Endothelial cell of umbilical vein (primary cell): ENCODE measurements around the gene NTMT2. TPM values are rescaled to one million over a fixed set of nuclear protein-coding genes. Genes with fewer than 3 reads are reported as not detected.

ENCODE experiments used
- BruUV-seq: library from RNA; stranded (reverse); fragments of 400-500 nt; replicated peaks from 2 replicates; lab custom pipeline; 2021; lab: Mats Ljungman, UMichigan
- CTCF ChIA-PET: fragments of 300-600, 350-600 bp; sonication (Branson Sonifier 250); formaldehyde crosslinking; loops from one replicate; lab custom pipeline; 2021; ENCODE audit warnings: antibody characterized with exemption, inconsistent platforms; lab: Charles Lee
- POLR2A ChIA-PET: fragments of 300-600, 350-600 bp; sonication (Branson Sonifier 250); formaldehyde crosslinking; loops from one replicate; lab custom pipeline; 2021; ENCODE audit warnings: antibody characterized with exemption, inconsistent platforms; lab: Charles Lee
- DNase-seq: peaks from one replicate; pipeline ENCODE4 v3.0.0-alpha.2; 2011; ENCODE audit warnings: low read depth, low spot score
- FAIRE-seq: peaks from 2 replicates; lab custom pipeline; 2011; peaks lifted over from hg19 to GRCh38; lab: Jason Lieb, UNC
- H2AFZ ChIP-seq: 2 replicates; pipeline ENCODE4 v1.6.0; 2012; ENCODE audit warnings: low read depth, low read length, control low read depth, inconsistent platforms
- H3K27ac ChIP-seq: 2 replicates; pipeline ENCODE4 v1.5.1; 2011; ENCODE audit warnings: low read depth, mild to moderate bottlenecking, control low read depth, low read length, moderate library complexity; ENCODE audit not compliant: insufficient read depth
- H3K27me3 ChIP-seq, 2 experiments: 2 replicates each; pipeline versions ENCODE4 v1.6.0 to v1.6.1; 2011; ENCODE audit warnings: low read length in 2 of 2, mixed read lengths in 1 of 2; ENCODE audit not compliant: control insufficient read depth in 2 of 2, insufficient read depth in 2 of 2
- H3K36me3 ChIP-seq, 2 experiments: 2 replicates in 1 of 2; 3 replicates in 1 of 2; pipeline ENCODE4 v1.5.1; 2011; ENCODE audit warnings: low read length in 2 of 2, mild to moderate bottlenecking in 1 of 2, moderate library complexity in 1 of 2; ENCODE audit not compliant: control insufficient read depth in 2 of 2, insufficient read depth in 2 of 2; ENCODE audit errors: extremely low read depth in 1 of 2
- H3K4me1 ChIP-seq: 3 replicates; pipeline ENCODE4 v1.5.1; 2011; ENCODE audit warnings: mild to moderate bottlenecking, low read length; ENCODE audit not compliant: control insufficient read depth, insufficient read depth; ENCODE audit errors: extremely low read depth
- H3K4me2 ChIP-seq: 2 replicates; pipeline ENCODE4 v1.6.1; 2011; ENCODE audit warnings: low read length, control low read depth, mixed read lengths; ENCODE audit not compliant: insufficient read depth
- H3K4me3 ChIP-seq, 3 experiments: fragments of 200-600 bp in 1 of 3; sonication (generic), shearing (Covaris generic) in 1 of 3; replicated peaks in 1 of 3; 2 replicates each; pipeline ENCODE4 v1.5.1; 2011 to 2016; ENCODE audit warnings: control low read depth in 3 of 3, low read length in 3 of 3, mild to moderate bottlenecking in 2 of 3, inconsistent platforms in 1 of 3, low read depth in 1 of 3, moderate library complexity in 1 of 3; ENCODE audit not compliant: insufficient read depth in 1 of 3
- H3K79me2 ChIP-seq: 2 replicates; pipeline ENCODE4 v1.6.0; 2012; ENCODE audit warnings: low read length, inconsistent platforms; ENCODE audit not compliant: control insufficient read depth, insufficient read depth
- H3K9ac ChIP-seq: replicated peaks from 2 replicates; pipeline ENCODE3; 2011; ENCODE audit warnings: low read length, control low read depth; ENCODE audit not compliant: insufficient read depth; ENCODE audit errors: extremely low read depth
- H3K9me1 ChIP-seq: replicated peaks from 3 replicates; pipeline ENCODE4 v1.6.0; 2011; ENCODE audit warnings: mild to moderate bottlenecking, low read length; ENCODE audit not compliant: control insufficient read depth, insufficient read depth; ENCODE audit errors: extremely low read depth
- H3K9me3 ChIP-seq: replicated peaks from 2 replicates; pipeline ENCODE4 v1.5.1; 2012; ENCODE audit warnings: low read length, inconsistent platforms; ENCODE audit not compliant: control insufficient read depth, insufficient read depth
- H4K20me1 ChIP-seq: replicated peaks from 2 replicates; pipeline ENCODE3; 2011; ENCODE audit warnings: mild to moderate bottlenecking, low read length; ENCODE audit not compliant: control insufficient read depth, insufficient read depth; ENCODE audit errors: extremely low read depth
- EZH2 ChIP-seq: IDR thresholded peaks from 2 replicates; pipeline ENCODE4 v1.6.1; 2012; ENCODE audit warnings: borderline replicate concordance, low read depth, mild to moderate bottlenecking, moderate library complexity, low read length, inconsistent platforms; ENCODE audit not compliant: severe bottlenecking
- FOS ChIP-seq: IDR thresholded peaks from 2 replicates; pipeline ENCODE4 v1.6.1; 2011; ENCODE audit warnings: mild to moderate bottlenecking, low read length, moderate library complexity, borderline replicate concordance; ENCODE audit not compliant: insufficient read depth
- GATA2 ChIP-seq: IDR thresholded peaks from 2 replicates; pipeline ENCODE4 v1.7.0; 2011; ENCODE audit warnings: low read depth, mild to moderate bottlenecking, moderate library complexity, mixed read lengths, low read length; ENCODE audit not compliant: insufficient read length, insufficient read depth
- JUN ChIP-seq: IDR thresholded peaks from 2 replicates; pipeline ENCODE4 v1.6.1; 2011; ENCODE audit warnings: borderline replicate concordance, low read depth; ENCODE audit not compliant: insufficient read length, insufficient read depth
- MYC ChIP-seq: IDR thresholded peaks from one replicate; pipeline ENCODE4 v1.6.1; 2011; ENCODE audit warnings: mild to moderate bottlenecking, low read depth, low read length
- POLR2A ChIP-seq: IDR thresholded peaks from 2 replicates; pipeline ENCODE4 v1.6.1; 2012; ENCODE audit warnings: low read depth, mild to moderate bottlenecking, control low read depth, low read length
- POLR2AphosphoS5 ChIP-seq: IDR thresholded peaks from 2 replicates; pipeline ENCODE4 v1.6.1; 2012; ENCODE audit warnings: low read depth, mild to moderate bottlenecking, control low read depth, low read length, moderate library complexity; ENCODE audit not compliant: insufficient read depth
- dilution Hi-C: fragments of 300-500 bp; cut with MboI; formaldehyde crosslinking; loops from one replicate; pipeline ENCODE4 v1.15.0; 2019; ENCODE audit warnings: low sequenced_read_pairs; ENCODE audit not compliant: extremely low pct_ligation_motif_present
- intact Hi-C: fragments of 100-400 bp; cut with micrococcal nuclease; formaldehyde crosslinking; loops from one replicate; pipeline ENCODE4 v1.10.0; 2022
- polyA plus RNA-seq, 4 experiments: library from polyadenylated mRNA; depleted of rRNA in 3 of 4; stranded (reverse) in 3 of 4; unstranded in 1 of 4; fragments of >200 nt; gene quantifications; 2 replicates each; pipeline versions ENCODE4 v1.2.1 to v1.2.3, GENCODE V29; 2011 to 2012; ENCODE audit warnings: missing spikeins in 1 of 4
- total RNA-seq: library from RNA; stranded (reverse); gene quantifications from 2 replicates; pipeline ENCODE4 v1.2.3, GENCODE V29; 2021
- TF ChIP-seq, protein P1 (sequence below), 2 donors: IDR thresholded peaks; 1 replicate in 1 of 2; 2 replicates in 1 of 2; pipeline ENCODE4 v1.5.1; 2011; ENCODE audit warnings: low read length in 2 of 2, mild to moderate bottlenecking in 2 of 2, moderate library complexity in 2 of 2, control low read depth in 1 of 2, inconsistent platforms in 1 of 2, low read depth in 1 of 2; ENCODE audit not compliant: insufficient read depth in 1 of 2; ENCODE audit errors: extremely low read depth in 1 of 2
- TF ChIP-seq, protein P2 (sequence below): IDR thresholded peaks from 2 replicates; pipeline ENCODE4 v1.6.1; 2011; ENCODE audit not compliant: insufficient read depth, insufficient read length

Gene NTMT2
- total and polyA plus RNA-seq, 2 donors (not counting 3 experiments of a cell fraction or from before 2014, with no cell fraction given), result not detected

DNA sequence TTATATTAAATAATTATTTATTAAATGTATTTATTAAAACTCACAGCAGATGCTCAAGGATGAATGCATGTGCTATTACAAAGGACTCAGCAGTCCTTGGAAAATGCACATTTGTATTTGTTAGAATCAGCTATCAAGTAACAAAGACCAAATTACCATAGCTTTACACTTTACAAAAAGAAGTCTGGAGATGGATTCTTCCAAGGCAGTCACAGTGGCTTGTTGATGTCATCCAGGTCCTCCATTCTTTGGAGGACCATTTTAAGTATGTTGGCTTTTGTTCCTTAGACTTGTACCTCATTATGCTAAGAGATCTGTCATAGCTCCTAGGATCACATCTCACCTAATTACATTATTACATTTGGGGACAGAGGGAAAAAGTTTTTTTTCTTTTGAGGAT is 63.4 kb downstream of the NTMT2 start:
- Histone ChIP-seq H3K27ac (no peak overlapping the region), H3K79me2 (no peaks in the 10 kb centered on the region), H3K4me1 (no peaks in the 10 kb centered on the region), H3K4me3 (no peak overlapping the region), H3K9me3 (no peaks in the 10 kb centered on the region), H3K27me3 (no peaks in the 10 kb centered on the region), H3K9me1 (no peaks in the 10 kb centered on the region), H3K9ac (no peak overlapping the region), H3K4me2 (no peak overlapping the region), H2AFZ (no peak overlapping the region), H4K20me1 (no peaks in the 10 kb centered on the region), H3K36me3 (no peaks in the 10 kb centered on the region)
- CTCF ChIA-PET, result no interaction called here
- no TSS peak for BruUV-seq
- intact Hi-C loops, result no loop called here
- dilution Hi-C loops, result no loop called here
- POLR2A ChIA-PET, result no interaction called here
- no peak for FAIRE-seq
- TF ChIP-seq EZH2 (no peak), GATA2 (no peak), POLR2AphosphoS5 (no peak), JUN (no peak), FOS (no peak), MYC (no peak), POLR2A (no peak)
- TF ChIP-seq, protein P1, sequence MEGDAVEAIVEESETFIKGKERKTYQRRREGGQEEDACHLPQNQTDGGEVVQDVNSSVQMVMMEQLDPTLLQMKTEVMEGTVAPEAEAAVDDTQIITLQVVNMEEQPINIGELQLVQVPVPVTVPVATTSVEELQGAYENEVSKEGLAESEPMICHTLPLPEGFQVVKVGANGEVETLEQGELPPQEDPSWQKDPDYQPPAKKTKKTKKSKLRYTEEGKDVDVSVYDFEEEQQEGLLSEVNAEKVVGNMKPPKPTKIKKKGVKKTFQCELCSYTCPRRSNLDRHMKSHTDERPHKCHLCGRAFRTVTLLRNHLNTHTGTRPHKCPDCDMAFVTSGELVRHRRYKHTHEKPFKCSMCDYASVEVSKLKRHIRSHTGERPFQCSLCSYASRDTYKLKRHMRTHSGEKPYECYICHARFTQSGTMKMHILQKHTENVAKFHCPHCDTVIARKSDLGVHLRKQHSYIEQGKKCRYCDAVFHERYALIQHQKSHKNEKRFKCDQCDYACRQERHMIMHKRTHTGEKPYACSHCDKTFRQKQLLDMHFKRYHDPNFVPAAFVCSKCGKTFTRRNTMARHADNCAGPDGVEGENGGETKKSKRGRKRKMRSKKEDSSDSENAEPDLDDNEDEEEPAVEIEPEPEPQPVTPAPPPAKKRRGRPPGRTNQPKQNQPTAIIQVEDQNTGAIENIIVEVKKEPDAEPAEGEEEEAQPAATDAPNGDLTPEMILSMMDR (IDR thresholded peaks at IDR 0.05; ENCODE audit: extremely low read depth in 1 of 2, insufficient read depth in 1 of 2, low read depth in 1 of 2, low read length in 2 of 2), result no peak
- TF ChIP-seq, protein P2, sequence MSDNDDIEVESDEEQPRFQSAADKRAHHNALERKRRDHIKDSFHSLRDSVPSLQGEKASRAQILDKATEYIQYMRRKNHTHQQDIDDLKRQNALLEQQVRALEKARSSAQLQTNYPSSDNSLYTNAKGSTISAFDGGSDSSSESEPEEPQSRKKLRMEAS, result no peak
- DNase-seq, result no peak
